Hematopoietic multipotent progenitor cell treated with erythropoietin and hydrocortisone succinate and interleukin-3 and kit ligand, for 15 days (in vitro differentiated cells): ENCODE data around the gene CIAO1.
A peak's percentile ranks its signal among the peaks of the same experiment; 100 is the strongest.
"Not testable (repeated sequence)": the region's sequence is repeated elsewhere in the genome, so short reads cannot be mapped to it uniquely, and the experiment has no call there.

ENCODE experiments used
- DNase-seq: peaks from one replicate; pipeline ENCODE4 v3.0.0-alpha.2; 2015; ENCODE audit warnings: low spot score

The CIAO1 gene

DNA sequence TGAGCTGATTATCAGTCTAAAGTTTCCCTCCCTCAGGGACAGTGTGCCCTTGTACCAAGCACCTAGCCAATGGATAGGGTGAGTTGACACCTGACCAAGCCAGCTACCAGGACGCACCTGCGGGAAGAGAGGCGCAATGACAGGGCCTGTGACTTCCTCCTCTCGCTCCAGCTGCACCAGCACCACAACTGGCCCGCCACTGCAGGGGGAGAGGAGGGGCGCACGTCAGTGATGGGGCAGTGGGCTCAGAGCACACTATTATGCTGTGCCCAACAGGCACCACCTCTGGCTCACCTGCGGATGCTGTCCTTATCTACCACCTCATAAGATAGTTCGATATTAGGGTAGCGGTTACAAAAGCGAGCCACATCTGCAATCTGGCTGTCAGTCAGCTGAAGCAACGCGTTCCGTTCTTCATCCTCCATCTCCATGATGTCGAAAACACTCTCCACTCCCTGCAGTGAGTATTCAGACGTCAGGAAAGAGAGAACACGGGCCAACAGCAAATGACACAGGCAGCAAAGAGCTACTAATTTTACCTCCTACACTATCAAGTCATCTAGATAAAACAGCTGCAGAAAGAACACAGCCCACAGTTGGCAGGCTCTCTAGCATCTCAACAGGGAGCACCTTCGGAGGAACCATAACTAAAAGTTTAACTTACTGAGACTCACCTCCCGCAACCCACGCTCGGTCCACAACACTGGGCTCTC lies 10.9 kb downstream of the CIAO1 start:
- no peak for DNase-seq

DNA sequence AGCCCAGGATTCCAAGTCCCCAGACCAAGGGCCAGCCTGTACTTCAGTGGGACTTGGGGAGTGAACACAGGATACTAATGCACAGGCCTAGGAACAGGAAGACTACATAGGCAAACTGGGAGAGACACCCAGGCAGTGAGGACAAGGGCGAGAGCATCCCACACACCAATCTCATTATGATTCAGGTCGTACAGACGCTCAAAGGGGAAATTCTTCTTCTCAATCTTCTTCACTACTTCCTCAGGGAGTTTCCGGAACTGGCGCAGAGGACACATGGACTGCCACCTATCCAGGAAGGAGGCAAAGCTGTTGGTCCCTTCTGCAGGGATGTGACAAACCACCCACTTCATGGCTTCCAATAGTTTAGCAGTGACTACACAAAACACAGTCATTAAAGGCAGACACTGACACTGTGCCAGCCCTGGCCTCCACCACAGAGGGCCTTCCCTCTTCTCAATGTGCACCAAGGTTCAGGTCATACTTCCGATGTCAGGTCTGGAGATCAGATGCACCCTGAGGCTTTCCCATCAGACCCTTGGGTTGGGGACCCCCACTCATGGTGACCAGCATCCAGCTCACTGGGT lies 21.3 kb downstream of the CIAO1 start:
- DNase-seq: no peak

DNA sequence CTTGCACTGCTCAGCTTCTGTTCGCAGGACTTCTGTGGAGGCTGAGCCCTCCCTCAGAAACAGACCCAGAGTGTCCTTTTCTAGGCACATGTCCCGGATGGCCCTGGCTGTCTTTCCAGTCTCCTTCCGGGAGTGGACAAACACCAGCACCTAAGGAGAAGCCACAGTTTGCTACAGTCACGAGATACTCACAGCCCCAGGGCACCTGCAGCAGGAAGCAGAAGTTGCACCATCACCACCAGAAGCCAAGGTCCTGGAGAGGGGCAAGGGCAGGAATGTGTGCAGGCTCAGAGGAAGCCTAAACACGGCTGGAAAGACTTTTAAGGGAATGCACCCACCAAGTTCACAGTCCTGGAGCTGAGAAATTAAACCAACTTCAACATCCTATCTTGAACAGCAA lies 25.7 kb downstream of the CIAO1 start:
- no peak for DNase-seq

DNA sequence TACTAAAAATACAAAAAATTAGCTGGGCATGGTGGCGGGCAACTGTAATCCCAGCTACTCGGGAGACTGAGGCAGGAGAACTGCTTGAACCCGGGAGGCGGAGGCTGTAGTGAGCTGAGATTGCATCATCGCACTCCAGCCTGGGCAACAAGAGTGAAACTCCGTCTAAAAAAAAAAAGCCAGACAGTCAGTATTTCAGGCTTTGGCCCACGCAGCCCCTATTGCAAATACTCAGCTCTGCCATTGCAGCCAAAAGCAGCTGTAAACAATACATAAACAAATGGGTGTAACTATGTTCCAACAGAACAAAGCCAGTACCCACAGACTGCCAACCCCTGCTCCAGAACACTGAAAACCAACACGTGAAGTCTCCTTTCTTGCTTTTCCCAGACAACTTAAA lies 28.2 kb downstream of the CIAO1 start:
- DNase-seq: not testable (repeated sequence)

DNA sequence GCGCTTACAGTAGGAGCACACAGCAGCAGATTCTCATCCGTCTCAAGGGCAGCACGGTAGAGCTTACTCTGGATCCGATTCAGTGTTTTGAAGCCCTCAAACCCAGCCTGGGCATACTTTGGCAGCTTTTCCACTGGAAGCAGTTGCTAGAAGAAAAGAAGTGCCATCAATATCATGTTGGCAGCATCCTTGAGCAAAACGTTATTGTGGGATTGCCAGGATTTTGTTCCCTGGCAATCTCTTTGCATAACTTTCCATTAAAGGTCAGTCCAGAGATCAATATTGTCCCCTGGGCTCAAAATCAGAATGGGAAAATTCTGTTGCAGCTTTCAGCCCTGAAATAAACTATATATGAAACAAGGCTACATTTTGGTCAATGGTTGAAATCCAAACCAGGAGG lies 30.9 kb downstream of the CIAO1 start:
- no peak for DNase-seq

DNA sequence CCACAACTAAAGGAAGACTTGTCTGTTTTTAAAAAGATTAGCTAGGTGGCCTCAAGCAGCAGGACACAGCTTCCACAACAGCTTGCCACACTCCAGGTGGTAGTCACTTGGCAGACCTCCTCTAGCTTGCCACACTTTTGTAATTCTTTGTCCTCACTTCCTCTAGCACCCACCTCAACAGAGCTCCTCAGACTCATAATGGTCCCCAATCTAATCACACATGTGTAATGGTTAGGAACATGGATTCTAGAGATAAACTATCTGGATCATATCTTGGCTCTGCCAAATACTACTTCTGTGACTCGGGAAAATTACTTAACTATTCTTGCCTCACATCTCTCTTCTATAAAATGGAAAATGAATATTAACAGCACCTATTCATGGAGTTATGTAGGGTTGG lies 35.8 kb downstream of the CIAO1 start:
- DNase-seq: no peak

DNA sequence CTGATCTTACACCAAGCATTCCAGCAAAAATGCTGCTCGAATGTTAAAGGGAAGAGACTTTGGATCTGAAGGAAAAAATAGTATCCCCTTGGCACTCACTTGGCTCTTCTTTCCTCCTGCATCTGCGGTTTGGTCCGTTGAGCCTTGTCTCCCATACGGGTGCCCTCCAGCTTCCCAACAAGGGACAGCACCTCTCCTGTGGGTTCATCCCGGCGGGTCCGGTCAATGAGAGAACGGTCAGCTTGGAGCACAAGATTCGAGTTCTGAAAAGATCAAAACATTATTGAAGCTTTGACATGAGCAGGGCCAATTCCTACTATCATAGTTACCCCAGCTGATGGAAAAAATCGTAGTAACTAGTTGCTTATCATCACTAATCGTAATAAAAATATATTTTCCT lies 38.6 kb downstream of the CIAO1 start:
- DNase-seq: no peak

DNA sequence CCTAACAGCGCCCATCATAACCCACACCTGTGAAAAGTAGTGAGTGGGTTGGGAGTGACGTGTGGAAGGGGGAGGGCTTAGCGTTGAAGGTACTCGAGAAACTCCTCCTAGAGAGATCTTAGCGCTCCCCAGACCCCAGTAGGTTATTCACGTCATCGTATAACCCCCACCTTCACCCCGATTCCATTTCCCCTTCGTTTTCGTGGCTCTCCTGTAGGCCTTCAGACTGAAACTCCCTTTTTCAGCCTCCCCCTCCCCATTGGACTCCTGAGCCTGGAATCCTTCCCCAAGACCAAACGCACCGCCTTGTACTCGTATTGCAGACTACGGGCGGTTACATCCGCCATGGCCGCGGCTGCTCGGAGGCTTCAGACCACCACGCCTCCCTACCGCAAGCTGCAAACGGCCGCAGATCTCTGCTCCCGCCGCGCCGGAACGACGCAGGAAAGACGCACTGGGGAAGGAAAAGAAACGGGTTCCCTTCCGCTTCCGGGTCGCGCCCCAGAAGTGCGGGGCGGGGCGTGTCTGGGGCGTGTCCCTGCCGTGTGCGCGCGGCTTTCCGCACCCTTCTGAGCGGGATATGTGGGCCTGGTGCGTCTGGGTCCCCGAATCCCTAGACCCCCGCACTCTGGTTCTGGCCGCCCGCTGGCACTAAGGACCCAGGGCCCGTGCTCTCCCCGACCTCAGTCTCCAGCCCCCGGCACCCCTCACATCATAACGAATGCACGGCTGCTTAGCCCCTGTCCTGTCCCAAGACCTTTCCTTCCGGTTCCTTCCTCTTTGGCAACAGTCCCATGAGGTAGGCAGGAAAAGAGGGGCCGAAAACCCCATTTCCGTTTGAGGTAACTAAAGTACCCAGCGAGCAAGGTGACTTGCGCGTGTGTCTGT lies 39.3 kb downstream of the CIAO1 start, which contains the start of gene SNRNP200:
SNRNP200 (minus strand) TSS at position 456 of the 888 bp plus-strand sequence; CDS start at position 347, 109 bp downstream.
- peak; percentile 91 for DNase-seq

DNA sequence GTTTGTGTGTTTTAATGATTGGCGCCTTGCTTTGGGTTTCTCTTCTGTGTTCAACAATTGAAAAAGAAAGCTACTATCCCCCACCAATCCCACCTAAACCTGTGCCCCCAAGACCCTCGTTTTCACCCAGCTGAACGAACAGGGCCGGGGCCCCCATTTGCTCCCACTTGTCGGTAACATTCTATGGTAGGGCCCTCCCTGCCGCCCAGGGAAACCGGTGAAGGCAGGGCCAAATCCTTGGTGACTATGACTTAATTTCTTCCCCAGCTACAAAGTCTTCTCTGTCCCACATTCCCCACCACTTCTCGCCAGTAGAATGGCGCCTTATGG lies 39.9 kb downstream of the CIAO1 start:
- no peak for DNase-seq

DNA sequence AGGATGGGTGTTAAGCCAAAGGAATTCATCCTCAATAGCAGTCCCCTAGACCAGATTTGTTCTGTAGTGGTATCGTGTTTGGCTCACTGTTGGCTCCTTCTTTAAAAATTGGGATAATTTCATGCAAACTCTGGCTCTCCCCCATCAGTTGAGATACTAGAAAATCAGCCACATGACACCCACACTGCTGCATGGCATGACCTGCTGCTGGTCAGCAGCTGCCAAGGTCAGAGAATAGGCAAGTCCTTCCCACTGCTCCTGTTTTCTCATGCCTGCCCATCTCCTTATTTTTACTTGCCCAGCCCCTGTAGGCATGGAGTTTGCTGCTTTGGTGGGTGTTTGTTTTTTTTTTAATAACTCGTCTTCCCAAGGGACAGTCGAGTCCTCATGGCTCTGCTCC lies 40.3 kb downstream of the CIAO1 start:
- no peak for DNase-seq

DNA sequence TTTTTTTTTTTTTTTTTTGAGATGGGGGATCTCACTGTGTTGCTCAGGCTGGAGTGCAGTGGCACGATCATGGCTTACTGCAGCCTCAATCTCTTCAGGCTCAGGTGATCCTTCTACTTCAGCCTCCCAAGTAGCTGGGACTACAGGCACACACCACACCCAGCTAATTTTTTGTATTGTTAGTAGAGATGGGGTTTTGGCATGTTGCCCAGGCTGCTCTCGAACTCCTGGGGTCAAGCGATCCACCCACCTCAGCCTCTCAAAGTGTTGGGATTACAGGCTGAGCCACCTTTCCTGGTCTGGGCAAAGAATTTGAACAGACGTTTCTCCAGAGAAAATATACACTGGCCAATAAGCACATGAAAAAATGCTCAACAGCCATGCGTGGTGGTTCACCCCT lies 42.2 kb downstream of the CIAO1 start:
- DNase-seq: no peak

DNA sequence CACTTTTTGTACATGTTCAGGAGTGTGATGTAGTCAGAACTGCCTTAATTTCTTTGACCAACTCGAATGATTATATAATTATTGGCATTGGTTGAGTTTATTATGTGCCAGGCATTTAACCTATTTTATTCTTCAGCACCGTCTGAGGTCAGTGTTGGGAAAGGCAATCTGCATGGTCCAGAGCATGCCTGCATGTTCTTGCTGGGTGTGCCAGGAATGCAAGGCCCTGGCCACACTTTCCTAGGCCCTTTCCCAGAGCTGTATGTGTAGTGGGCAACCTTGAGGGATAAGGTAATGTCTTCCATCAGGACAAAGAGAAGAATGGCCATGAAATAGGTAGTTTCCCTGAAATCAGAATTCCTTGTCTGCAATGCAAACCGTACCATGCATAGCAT lies 49.0 kb downstream of the CIAO1 start:
- no peak for DNase-seq

DNA sequence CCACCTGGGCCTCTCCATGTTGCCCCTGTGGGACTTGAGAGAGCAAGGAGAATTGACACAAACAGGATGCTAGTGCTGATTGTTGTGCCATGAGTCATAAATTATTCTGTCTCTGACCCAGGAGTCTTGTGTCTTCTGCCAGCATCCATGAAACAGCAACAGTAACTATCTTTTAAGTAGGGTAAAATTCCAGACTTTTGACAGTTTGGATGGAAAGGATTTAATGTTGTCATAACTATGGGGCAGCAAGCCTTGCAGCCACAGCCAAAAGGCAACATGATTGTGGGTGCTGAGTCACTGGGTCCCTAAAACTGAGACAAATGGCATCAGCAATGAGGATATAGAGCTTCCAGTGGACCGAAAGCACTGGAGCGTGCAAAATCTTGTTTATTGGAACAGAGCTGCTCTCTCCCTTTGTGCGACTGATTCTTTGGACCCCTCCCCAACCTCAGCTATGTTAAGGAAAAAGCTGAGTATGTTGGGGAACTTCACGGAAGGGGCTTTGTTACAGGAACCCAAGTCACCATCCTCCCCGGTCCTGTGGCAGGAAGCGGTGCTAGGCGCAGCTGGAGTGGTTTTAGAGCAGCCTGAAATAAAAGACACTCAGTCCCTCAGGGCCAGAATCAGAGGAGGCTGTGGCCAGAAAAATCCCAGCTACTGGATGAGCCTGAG lies 49.5 kb downstream of the CIAO1 start:
- no peak for DNase-seq

DNA sequence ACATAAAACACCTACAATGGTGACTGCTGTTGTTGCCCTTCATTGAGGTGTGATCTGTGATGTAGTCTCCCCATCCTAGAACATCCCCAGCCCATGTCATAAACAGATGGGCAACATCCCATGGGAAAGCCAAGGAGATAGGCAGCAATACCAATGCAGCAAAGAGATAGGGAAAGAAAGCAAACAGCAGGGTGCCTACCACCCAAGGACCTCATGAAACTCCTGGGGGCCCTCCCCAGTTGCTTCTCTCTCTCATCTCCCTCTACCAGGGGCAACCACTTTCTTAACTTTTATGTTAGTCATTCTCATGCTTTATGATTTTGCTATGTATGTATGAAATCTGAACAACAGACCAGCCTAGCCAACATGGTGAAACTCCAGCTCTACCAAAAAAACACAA lies 51.0 kb downstream of the CIAO1 start:
- DNase-seq: no peak

DNA sequence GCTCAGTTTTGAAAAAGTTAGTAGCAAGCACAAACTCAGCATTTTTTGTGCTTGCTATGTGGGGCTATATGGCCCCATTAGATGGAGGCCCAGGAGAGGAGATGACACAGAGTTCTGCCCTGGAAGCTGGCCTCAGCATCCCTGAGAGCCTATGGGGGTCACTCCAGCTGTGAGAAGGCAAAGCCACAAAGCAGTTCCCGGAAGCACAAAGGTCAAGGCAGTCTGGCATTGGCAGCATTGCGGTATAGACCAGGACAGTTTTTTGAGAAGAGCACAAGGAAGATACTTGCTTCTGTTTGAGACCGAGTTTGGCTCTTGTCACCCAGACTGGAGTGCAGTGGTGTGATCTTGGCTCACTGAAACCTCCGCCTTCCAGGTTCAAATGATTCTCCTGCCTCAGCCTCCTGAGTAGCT lies 51.6 kb downstream of the CIAO1 start:
- no peak for DNase-seq

DNA sequence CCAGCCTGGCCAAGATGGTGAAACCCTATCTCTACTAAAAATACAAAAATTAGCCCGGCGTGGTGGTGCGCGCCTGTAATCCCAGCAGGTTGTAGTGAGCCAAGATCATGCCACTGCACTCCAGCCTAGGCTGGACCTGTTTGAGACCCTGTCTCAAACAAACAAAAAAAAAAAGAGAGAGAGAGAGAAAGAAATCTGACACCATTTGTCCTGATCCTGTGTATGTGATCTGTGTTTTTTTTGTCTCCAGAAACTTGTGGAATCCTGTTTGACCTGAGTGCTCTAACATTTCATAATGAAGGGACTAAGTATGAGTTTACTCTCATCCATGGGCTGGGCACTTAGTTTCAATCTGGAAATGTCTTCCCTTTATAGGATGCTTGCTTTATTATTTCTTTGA lies 52.7 kb downstream of the CIAO1 start:
- no peak for DNase-seq

DNA sequence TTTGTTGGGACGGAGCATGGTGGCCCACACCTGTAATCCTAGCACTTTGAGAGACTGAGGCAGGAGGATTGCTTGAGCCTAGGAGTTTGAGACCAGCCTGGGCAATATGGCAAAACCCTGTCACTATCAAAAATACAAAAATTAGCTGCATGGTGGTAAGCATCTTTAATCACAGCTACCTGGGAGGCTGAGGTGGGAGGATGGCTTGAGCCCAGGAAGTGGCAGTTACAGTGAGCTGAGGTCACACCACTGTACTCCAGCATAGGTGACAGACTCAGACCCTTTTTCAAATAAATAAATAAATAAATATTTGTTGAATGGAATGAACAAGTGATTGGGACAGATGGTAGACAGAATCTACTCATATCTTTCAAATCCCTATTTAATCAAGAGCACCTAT lies 53.4 kb downstream of the CIAO1 start:
- no peak for DNase-seq

DNA sequence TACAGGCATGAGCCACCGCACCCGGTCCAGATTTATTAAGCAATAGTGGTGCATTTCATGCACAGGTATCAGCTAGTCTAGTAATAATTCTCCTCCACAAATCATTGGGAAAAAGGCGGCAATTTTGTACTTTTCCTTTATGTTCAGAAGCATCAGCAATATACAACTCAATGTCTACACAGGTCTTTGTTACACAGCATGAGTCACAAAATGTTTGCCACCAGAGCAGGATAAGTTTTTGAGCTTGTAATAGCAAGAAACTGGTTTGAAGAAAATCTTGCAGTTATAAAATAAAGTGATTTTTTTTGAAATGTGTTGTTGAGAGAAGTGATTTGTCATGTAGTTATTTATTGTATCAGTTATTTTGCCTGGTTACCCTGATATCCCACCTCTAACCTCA lies 54.3 kb downstream of the CIAO1 start:
- no peak for DNase-seq

DNA sequence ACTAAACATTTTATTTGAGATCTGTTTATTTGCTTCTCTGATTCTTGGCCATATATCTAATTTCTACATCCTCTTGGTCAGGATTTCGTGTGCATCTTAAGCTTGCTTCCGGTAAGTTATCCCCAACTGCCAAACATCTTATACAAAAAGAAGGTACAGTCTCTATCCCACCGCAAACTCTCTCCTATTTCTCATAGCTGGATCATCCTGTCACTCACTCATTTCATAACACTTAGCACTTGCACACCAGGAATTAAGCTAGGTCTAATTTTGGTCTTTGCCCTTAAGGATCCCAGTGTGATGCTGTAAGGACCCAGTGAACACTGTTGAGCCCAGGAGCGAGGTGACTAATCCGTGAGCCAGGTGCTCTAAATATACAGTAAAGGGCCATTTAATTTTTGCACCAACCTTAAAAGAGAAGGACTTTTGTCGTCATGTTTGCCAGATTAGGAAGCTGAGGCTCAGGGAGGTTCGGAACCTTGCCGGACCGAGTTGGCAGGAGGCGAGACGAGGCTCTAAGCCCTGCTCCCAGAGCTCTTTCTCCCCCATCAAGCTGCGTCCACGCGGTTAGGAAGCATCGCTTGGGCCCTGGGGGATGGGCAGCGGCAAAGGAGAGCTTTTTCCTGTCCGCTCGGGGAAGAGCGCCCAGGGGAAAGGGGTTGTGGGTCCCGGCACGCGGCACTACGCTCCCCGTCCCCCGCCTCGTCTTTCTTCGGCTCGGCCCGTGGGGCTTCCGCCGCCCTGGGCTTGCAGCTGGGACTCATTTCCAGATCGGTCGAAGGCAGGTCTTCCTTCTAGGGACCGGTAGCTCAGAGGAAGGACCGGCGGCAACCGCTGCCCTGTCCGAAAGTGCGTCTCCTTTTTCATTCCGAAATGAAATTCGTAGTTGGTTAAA lies 55.0 kb downstream of the CIAO1 start:
- DNase-seq: no peak
